Activated T-helper 2 cell treated with anti-CD3 and anti-CD28 coated beads, Interferon-gamma antibody, Interleukin-2, Interleukin-4, amounts not matched to agents 10 μg/mL and 5 μg/mL and 100 μg/mL, durations not matched to agents 14 hours and 24 hours and 36 hours (primary cell): Measurements from ENCODE around the gene ISG20. TPM values are rescaled to one million over a fixed set of nuclear protein-coding genes. Genes with fewer than 3 reads are reported as not detected.

ENCODE experiments used
- DNase-seq: peaks from one replicate; pipeline ENCODE4 v3.0.0; 2021; ENCODE audit warnings: low spot score
- H3K27ac Mint-ChIP-seq: one replicate; pipeline ENCODE4 v1.8.0; 2021; ENCODE audit warnings: mixed read lengths
- H3K27me3 Mint-ChIP-seq: one replicate; pipeline ENCODE4 v1.8.0; 2021; ENCODE audit warnings: low read depth, mixed read lengths
- H3K36me3 Mint-ChIP-seq: one replicate; pipeline ENCODE4 v1.8.0; 2021; ENCODE audit warnings: low read depth, mixed read lengths
- H3K4me1 Mint-ChIP-seq: one replicate; pipeline ENCODE4 v1.8.0; 2021; ENCODE audit warnings: low read depth, mixed read lengths
- H3K4me3 Mint-ChIP-seq: one replicate; pipeline ENCODE4 v1.8.0; 2021; ENCODE audit warnings: low read depth, mild to moderate bottlenecking, moderate library complexity, mixed read lengths
- H3K9me3 Mint-ChIP-seq: one replicate; pipeline ENCODE4 v1.8.0; 2021; ENCODE audit warnings: mixed read lengths
- intact Hi-C: fragments of 100-400 bp; cut with micrococcal nuclease; formaldehyde crosslinking; loops from one replicate; pipeline ENCODE4 v1.15.1; 2023
- total RNA-seq: library from RNA; stranded (reverse); gene quantifications from 2 replicates; pipeline ENCODE4 v1.2.3, GENCODE V29; 2022

The ISG20 gene
- total RNA-seq, 1 donor from 2014 or later: 36.3 TPM

DNA sequence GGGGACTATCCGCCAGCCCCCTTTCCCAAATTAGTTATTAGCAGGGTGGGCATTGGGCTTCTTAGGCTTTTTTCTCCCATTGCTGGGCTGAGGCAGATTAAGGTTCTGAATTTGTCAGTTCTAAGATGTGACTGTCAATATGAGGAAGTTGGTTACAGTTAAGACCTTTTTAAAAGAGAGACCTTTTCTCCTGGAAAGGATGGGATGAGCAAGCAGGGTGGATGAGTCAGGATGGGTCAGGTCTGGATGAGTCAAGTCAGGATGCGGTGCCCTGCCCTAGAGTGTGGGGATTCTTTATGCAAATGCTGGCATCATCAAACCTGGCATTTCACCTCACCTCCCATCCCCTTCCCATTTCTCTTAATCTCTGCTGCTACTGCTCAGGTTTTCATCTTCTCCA lies 15.8 kb upstream of the ISG20 start:
- H3K36me3 Mint-ChIP-seq: peaks cover 59% of the 10 kb centered on the region
- peak overlapping the region; percentile 97 for H3K27ac Mint-ChIP-seq
- no peak for DNase-seq
- intact Hi-C loops: loop anchor here (1.0 to 10.0 kb wide), 4 partner anchors 15 to 712 kb away; partner anchors contain the start of gene POLG
- H3K9me3 Mint-ChIP-seq: no peaks in the 10 kb centered on the region
- peaks cover 55% of the 10 kb centered on the region for H3K4me1 Mint-ChIP-seq
- H3K4me3 Mint-ChIP-seq: peak overlapping the region; percentile 95
- H3K27me3 Mint-ChIP-seq: peaks cover 3% of the 10 kb centered on the region

DNA sequence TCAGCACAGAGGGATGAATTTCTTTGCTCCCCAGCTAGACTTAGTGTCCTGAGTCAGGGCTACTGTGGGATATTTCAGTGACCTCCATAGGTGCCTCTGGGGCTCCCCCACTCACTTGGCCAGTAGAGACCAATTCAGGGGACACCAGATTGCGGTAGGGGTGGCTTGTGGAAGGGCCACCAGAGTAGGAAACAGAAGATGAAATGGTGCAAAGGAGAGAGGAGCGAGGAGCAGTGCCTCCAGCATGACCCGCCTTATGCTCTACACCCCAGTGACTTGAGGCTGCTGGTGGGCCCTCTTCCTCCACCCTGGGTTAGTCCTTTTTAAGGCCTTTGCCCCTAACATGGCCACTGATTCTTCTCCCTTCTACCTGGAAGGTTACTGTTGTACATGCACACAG lies 15.2 kb upstream of the ISG20 start:
- H3K27ac Mint-ChIP-seq: peak overlapping the region; percentile 97
- intact Hi-C loops: loop anchor here (1.0 to 10.0 kb wide), 7 partner anchors 12 to 711 kb away; partner anchors contain the start of gene POLG
- H3K9me3 Mint-ChIP-seq: no peaks in the 10 kb centered on the region
- H3K4me3 Mint-ChIP-seq: peak overlapping the region; percentile 95
- H3K4me1 Mint-ChIP-seq: peaks cover 60% of the 10 kb centered on the region
- H3K36me3 Mint-ChIP-seq: peaks cover 65% of the 10 kb centered on the region
- peaks cover 3% of the 10 kb centered on the region for H3K27me3 Mint-ChIP-seq
- no peak for DNase-seq

DNA sequence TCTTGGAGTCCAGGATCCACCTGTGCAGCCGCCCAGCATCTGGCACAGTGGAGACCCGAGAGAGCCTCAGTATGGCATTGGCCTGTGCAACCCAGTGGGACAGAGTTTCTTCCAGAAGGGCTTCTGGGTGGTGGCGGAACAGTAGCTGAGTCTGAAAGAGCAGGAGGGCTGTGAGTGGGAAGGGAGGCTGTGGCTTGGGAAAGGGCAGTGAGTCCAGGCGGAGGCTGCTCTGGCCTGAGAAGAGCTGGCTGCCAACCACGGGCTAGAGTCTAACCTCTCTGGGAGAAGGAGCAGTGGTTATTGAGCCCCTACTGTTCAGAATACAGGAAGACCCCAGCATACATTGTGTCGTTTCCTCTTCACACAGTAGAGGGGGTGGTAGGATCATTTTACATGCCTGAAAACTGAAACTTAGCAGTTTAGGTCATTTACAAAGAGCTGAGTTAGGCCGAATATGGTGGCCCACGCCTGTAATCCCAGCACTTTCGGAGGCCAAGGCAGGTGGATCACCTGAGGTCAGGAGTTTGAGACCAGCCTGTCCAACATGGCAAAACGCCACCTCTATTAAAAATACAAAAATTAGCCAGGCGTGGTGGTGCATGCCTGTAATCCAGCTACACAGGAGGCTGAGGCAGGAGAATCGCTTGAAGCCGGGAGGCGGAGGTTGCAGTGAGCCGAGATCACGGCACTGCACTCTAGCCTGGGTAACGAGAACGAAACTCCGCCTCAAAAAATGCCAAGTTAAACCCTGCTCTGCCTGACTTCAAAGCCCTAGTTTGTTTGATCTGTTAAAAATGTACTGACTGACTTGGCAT lies 14.5 kb upstream of the ISG20 start:
- peak overlapping the region; percentile 95 for H3K4me3 Mint-ChIP-seq
- H3K9me3 Mint-ChIP-seq: no peaks in the 10 kb centered on the region
- H3K27me3 Mint-ChIP-seq: peaks cover 3% of the 10 kb centered on the region
- peaks cover 63% of the 10 kb centered on the region for H3K4me1 Mint-ChIP-seq
- H3K36me3 Mint-ChIP-seq: peaks cover 72% of the 10 kb centered on the region
- no peak for DNase-seq
- intact Hi-C loops: loop anchor here (1.0 to 10.0 kb wide), 5 partner anchors 11 to 710 kb away; partner anchors contain the start of gene POLG
- H3K27ac Mint-ChIP-seq: peak overlapping the region; percentile 97

DNA sequence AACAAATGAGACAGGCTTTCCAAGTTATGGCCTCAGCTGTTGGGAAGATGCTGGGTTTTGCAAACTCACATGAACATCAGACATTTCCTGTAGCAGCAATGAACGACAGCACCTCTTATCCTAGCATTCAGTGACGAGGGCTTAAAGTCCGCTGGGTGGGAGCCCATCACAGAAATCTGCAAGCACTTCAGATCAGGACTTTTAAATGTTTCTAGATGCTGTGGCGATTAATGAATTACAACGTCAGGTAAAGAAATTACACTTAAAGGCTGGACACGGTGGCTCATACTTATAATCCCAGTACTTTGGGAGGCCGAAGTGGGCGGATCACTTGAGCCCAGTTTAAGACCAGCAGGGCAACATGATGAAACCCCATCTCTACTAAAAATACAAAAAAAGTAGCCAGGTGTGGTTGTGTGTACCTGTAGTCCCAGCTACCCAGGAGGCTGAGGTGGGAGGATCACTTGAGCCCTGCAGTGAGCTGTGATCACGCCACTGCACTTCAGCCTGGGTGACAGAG lies 13.8 kb upstream of the ISG20 start:
- no peak for DNase-seq
- no peaks in the 10 kb centered on the region for H3K9me3 Mint-ChIP-seq
- no peaks in the 10 kb centered on the region for H3K27me3 Mint-ChIP-seq
- H3K36me3 Mint-ChIP-seq: peaks cover 79% of the 10 kb centered on the region
- peak overlapping the region; percentile 95 for H3K4me3 Mint-ChIP-seq
- H3K27ac Mint-ChIP-seq: peak overlapping the region; percentile 97
- peaks cover 70% of the 10 kb centered on the region for H3K4me1 Mint-ChIP-seq
- intact Hi-C loops: loop anchor here (1.0 to 10.0 kb wide), 5 partner anchors 10 to 710 kb away; partner anchors contain the start of gene POLG

DNA sequence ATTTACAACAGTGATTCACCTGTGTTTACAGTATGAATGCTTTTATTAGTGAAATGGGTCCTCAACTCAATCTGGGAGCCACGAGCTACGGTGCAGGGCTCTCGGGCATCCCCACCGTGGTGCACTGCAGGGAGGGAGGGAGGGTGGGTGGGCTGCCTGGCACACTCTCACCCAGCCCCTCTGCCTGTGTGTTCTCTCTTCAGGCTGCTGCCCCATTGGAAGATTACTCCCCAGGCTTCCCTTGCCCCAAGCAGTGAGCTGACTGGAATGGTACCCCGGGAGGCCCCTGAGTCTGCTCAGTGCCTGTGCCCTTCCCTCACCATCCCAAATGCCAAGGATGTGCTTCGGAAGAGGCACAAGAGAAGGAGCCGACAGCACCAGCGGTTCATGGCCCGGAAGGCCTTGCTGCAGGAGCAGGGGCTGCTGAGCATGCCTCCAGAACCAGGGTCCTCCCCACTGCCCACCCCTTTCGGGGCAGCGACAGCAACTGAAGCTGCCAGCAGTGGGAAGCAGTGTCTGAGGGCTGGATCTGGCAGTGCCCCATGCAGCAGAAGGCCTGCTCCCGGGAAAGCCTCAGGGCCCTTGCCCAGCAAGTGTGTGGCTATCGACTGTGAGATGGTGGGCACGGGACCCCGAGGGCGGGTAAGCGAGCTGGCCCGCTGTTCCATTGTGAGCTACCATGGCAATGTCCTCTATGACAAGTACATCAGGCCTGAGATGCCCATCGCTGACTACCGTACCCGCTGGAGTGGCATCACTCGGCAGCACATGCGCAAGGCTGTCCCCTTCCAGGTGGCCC lies 12.7 kb upstream of the ISG20 start:
- no peaks in the 10 kb centered on the region for H3K27me3 Mint-ChIP-seq
- peak overlapping the region; percentile 53 for H3K27ac Mint-ChIP-seq
- H3K36me3 Mint-ChIP-seq: peaks cover 89% of the 10 kb centered on the region
- no peak for DNase-seq
- intact Hi-C loops: loop anchor here (10.0 kb wide), 2 partner anchors 389 to 709 kb away; partner anchors contain the start of gene POLG
- H3K9me3 Mint-ChIP-seq: no peaks in the 10 kb centered on the region
- H3K4me3 Mint-ChIP-seq: peak overlapping the region; percentile 49
- peaks cover 71% of the 10 kb centered on the region for H3K4me1 Mint-ChIP-seq

DNA sequence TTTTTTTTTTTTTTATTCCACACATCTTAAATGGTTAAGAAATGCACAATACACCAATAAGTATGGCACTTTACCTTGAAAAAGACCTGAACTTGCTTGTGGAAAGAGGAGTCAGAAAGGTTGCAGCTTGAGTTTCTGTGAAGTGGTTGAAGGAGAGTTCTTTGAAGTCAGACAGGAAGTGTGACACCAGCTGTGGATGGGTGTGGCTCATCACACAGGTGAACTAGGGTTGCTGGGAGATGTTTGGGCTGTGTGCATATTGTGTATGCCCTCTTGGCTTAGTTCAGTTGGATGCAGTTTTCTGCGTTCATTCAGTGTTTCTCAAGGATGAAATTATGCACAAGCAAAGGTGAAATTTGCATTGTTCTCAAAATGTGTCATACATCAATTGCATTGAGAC lies 11.4 kb upstream of the ISG20 start:
- DNase-seq: peak; percentile 66
- Mint-ChIP-seq H3K4me1 (peaks cover 74% of the 10 kb centered on the region), H3K9me3 (no peaks in the 10 kb centered on the region), H3K36me3 (peaks cover 91% of the 10 kb centered on the region), H3K27me3 (no peaks in the 10 kb centered on the region), H3K27ac (peak overlapping the region; percentile 54), H3K4me3 (peak overlapping the region; percentile 51)
- intact Hi-C loops: loop anchor here (10.0 kb wide), 2 partner anchors 387 to 707 kb away; partner anchors contain the start of gene POLG

DNA sequence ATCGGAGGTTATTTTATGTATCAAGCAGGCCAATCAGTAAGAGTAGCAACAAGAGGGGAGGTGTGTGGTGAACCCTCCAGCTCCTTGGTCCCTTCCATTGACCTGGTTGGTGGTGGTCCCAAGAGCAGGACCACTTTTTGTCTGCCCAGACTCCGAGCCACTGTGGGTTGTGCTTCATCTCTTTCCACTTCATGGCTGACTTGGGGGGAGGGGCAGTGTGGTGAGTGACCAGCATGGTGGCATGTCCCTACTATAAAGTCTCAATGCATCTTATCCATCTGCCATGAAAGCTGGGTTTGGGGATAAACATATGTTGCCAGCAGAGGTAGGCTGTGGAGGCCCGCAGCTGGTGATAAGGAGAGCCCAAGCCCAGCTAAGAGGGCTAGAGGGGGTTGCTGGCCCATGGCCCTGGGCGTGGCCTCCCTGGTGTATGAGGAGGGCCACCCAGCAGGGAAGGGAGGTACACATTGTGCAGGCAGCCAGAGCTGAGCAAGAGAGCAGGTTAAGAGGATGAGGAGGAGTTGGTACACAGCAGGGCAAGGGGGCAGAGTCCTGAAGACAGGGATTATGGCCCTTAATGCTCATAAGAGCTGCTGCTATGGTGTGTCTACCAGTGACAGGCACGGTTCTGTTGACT lies 10.7 kb upstream of the ISG20 start:
- intact Hi-C loops: loop anchor here (10.0 kb wide), 2 partner anchors 387 to 707 kb away; partner anchors contain the start of gene POLG
- H3K4me1 Mint-ChIP-seq: peaks cover 70% of the 10 kb centered on the region
- H3K27ac Mint-ChIP-seq: peak overlapping the region; percentile 54
- DNase-seq: no peak
- no peak overlapping the region for H3K4me3 Mint-ChIP-seq
- peaks cover 90% of the 10 kb centered on the region for H3K36me3 Mint-ChIP-seq
- no peaks in the 10 kb centered on the region for H3K9me3 Mint-ChIP-seq
- no peaks in the 10 kb centered on the region for H3K27me3 Mint-ChIP-seq

DNA sequence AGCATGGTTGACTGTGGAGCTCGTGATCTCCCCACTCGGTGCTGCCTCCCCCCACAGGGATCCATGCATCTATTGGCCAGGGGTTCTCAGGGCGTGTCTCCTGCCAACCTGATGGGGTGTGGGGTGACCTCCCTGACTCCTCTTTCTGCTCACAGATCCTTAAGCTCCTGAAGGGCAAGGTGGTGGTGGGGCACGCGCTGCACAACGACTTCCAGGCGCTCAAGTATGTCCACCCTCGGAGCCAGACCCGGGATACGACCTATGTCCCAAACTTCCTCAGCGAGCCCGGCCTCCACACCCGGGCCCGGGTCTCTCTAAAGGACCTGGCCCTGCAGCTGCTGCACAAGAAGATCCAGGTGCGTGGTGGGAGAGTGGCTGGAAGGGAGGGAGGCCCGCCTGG lies 9.7 kb upstream of the ISG20 start:
- H3K27me3 Mint-ChIP-seq: no peaks in the 10 kb centered on the region
- peaks cover 89% of the 10 kb centered on the region for H3K36me3 Mint-ChIP-seq
- no peak overlapping the region for H3K27ac Mint-ChIP-seq
- H3K9me3 Mint-ChIP-seq: no peaks in the 10 kb centered on the region
- DNase-seq: no peak
- intact Hi-C loops: loop anchor here (10.0 kb wide), 2 partner anchors 386 to 706 kb away; partner anchors contain the start of gene POLG
- H3K4me1 Mint-ChIP-seq: peaks cover 64% of the 10 kb centered on the region
- H3K4me3 Mint-ChIP-seq: no peak overlapping the region

DNA sequence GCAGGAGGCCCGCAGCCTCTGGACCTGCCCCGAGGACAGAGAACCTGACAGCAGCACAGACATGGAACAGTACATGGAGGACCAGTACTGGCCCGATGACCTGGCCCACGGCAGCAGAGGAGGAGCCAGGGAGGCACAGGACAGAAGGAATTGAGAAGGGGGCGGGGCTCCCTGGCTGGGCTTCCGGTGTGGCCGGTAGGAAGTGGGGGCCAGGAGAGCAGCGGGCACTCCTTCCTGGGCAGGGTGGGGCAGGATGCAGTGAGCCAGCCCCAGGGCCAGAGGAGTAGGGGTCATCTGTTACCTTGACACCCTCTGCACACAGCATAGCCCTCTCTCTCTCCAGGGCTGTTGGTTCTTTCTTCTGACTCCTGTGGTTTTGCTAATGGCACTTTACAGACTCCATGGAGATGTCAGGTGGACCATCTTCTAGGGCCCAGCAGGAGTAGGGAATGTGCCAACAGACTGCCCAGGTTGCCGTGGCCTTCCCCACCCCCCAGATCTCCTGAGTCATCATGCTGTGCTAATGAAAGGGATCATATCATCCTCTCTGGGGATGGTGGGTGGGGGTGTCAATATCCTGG lies 8.6 kb upstream of the ISG20 start:
- no peak overlapping the region for H3K4me3 Mint-ChIP-seq
- peak overlapping the region; percentile 64 for H3K27ac Mint-ChIP-seq
- peaks cover 87% of the 10 kb centered on the region for H3K36me3 Mint-ChIP-seq
- no peaks in the 10 kb centered on the region for H3K9me3 Mint-ChIP-seq
- intact Hi-C loops: no loop called here
- peaks cover 65% of the 10 kb centered on the region for H3K4me1 Mint-ChIP-seq
- no peak for DNase-seq
- no peaks in the 10 kb centered on the region for H3K27me3 Mint-ChIP-seq

DNA sequence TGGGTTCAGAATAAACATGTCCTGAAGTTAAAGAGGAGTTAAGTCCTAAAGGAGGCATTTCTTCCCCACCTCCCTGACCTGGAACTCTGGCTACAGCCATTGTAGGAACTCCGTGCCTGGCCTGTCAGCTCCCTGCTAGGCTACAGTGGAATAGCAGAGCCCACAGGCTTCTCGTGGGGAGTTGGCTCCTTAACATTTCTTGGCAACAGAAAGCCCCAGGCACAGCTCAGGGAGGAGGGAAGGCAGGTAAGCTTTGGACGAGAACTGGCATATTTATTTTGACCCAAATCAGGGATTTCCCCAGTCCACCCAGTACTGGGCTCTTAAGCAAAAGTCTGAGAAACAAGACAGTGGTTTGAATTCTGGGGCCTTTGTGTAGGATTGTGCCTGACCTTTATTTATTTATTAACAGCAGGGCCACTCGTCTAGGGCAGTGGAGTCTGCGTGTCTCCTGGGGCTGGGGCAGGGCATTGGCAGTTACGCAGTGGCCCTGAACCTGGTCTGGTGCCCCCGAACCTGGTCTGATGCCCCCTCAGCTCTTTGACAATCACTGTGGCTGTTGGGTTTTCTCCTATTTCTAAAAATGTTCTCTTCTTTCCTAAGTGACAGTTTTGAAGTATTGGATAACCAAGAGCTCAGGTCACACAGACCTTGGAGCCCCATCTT lies 7.9 kb upstream of the ISG20 start:
- H3K27ac Mint-ChIP-seq: peak overlapping the region; percentile 64
- no peak overlapping the region for H3K4me3 Mint-ChIP-seq
- H3K4me1 Mint-ChIP-seq: peaks cover 68% of the 10 kb centered on the region
- no peaks in the 10 kb centered on the region for H3K27me3 Mint-ChIP-seq
- no peaks in the 10 kb centered on the region for H3K9me3 Mint-ChIP-seq
- DNase-seq: no peak
- intact Hi-C loops: no loop called here
- H3K36me3 Mint-ChIP-seq: peaks cover 89% of the 10 kb centered on the region

DNA sequence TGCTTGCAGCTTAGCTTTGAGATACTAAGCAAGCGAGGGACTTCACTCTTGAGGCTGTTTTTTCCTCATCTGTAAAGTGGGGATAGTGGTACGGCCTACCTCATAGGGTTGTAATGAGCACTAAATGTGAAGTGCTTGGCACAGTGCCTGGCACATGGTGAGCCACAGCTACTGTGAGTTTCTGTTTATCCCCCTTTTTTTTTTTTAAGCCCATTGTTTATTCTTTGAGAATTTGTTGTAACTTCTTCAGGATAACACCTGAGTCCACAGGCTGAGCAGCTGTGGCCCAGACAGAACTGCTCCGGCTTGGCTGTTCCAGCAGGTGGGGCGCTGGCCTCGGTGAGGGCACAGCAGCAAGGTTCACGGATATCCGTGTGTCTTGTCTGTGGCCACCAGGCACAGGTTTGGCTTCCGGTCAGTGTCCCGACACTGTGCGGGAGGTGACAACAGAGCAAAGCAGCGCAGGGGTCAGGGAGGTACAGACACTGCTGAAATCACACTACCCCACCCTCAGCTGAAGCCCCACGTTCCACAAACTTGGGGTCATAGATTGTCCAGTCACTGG lies 7.3 kb upstream of the ISG20 start:
- H3K9me3 Mint-ChIP-seq: no peaks in the 10 kb centered on the region

More for the DNA sequence above, 7.3 kb upstream of the ISG20 start:
- H3K36me3 Mint-ChIP-seq: peaks cover 90% of the 10 kb centered on the region
- peaks cover 71% of the 10 kb centered on the region for H3K4me1 Mint-ChIP-seq
- peak overlapping the region; percentile 22 for H3K27ac Mint-ChIP-seq
- DNase-seq: no peak
- intact Hi-C loops: no loop called here
- no peak overlapping the region for H3K4me3 Mint-ChIP-seq
- no peaks in the 10 kb centered on the region for H3K27me3 Mint-ChIP-seq
